H1 (cell line): ENCODE measurements around the gene TPBGL.

Experiments used
- CEBPB ChIP-seq: IDR thresholded peaks from 2 replicates; pipeline ENCODE4 v1.6.1; 2012; ENCODE audit warnings: low read depth, low read length
- EGR1 ChIP-seq: IDR thresholded peaks from 2 replicates; pipeline ENCODE4 v1.6.1; 2011; ENCODE audit warnings: low read depth, low read length, borderline replicate concordance
- EP300 ChIP-seq, 2 experiments: IDR thresholded peaks; 1 replicate in 1 of 2; 2 replicates in 1 of 2; pipeline ENCODE4 v1.6.1; 2011 to 2012; ENCODE audit warnings: low read depth in 2 of 2, low read length in 2 of 2, mild to moderate bottlenecking in 2 of 2, borderline replicate concordance in 1 of 2, inconsistent platforms in 1 of 2, moderate library complexity in 1 of 2
- EZH2 ChIP-seq: fragments of 200-600 bp; sonication (generic); IDR thresholded peaks from 2 replicates; pipeline ENCODE4 v1.7.1; 2012; ENCODE audit warnings: low read depth, mild to moderate bottlenecking, moderate library complexity, low read length, inconsistent platforms; ENCODE audit not compliant: severe bottlenecking
- MAFK ChIP-seq: IDR thresholded peaks from 2 replicates; pipeline ENCODE4 v1.6.1; 2012; ENCODE audit warnings: low read depth, mild to moderate bottlenecking, improper control_type of control experiment, low read length
- SP1 ChIP-seq: IDR thresholded peaks from 2 replicates; pipeline ENCODE4 v1.6.1; 2011; ENCODE audit warnings: low read depth, low read length
- TCF12 ChIP-seq: IDR thresholded peaks from 2 replicates; pipeline ENCODE4 v1.6.1; 2011; ENCODE audit warnings: low read depth, mild to moderate bottlenecking, low read length
- TF ChIP-seq, protein P1 (sequence below): IDR thresholded peaks from 2 replicates; pipeline ENCODE4 v1.6.1; 2012; ENCODE audit warnings: inconsistent platforms

DNA sequence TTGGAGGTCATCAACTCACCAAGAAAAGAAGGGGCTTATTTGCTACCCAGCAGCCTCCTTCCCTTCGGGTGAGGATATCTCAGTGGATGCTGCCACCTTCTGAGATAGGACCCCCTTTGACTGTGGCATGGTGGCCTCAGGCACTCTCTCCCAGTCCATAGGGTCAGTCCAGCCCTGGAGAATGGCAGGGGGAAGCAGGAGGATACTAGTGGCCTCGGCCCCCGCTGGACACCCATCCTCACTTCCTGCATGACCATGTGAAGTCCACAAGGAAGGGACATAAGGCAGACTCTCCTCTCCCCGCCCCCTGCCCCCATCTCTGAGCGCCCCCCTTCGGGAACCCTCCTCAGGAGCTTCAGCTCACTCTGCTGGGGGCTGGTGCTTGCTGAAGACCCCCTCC is 24.4 kb downstream of the TPBGL start:
- TF ChIP-seq, protein P1, sequence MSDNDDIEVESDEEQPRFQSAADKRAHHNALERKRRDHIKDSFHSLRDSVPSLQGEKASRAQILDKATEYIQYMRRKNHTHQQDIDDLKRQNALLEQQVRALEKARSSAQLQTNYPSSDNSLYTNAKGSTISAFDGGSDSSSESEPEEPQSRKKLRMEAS, result no peak
- TF ChIP-seq CEBPB (no peak), EGR1 (no peak), EZH2 (no peak), SP1 (no peak), EP300 (IDR thresholded peaks at IDR 0.05; ENCODE audit: borderline replicate concordance in 1 of 2, low read depth in 2 of 2, low read length in 2 of 2) (no peak), MAFK (no peak), TCF12 (no peak)
